T1000 (cell line): ENCODE data around the gene ADAM29.
"Not testable (repeated sequence)": the region's sequence is repeated elsewhere in the genome, so short reads cannot be mapped to it uniquely, and the experiment has no call there.

Experiments used
- DNase-seq: peaks from one replicate; lab custom pipeline; 2025; ENCODE audit warnings: mixed read lengths; lab: John Stamatoyannopoulos, UW

ADAM29 gene

DNA sequence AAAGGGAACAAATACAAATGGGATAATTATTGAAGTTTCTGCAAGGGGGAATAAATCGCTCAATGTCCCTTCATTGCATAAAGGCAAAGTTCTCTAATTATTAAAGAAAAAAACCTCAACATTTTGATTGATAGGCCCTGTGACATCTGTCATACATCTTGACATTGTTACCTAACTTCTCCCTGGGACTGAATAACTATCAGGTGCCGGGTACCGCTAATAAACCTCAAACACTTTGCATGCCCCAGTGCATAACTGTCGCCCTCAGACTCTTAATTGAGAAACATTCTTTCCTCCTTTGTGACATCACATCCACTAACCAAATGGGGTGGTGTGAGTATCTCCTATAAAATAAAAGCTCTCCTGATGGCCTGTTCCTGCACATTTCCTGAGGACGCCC, at the start of gene ADAM29:
Gene ADAM29, plus strand, starts transcription at position 301 of the 400 bp plus-strand sequence. CDS start 57,168 bp downstream, outside the sequence.
- DNase-seq, result no peak

DNA sequence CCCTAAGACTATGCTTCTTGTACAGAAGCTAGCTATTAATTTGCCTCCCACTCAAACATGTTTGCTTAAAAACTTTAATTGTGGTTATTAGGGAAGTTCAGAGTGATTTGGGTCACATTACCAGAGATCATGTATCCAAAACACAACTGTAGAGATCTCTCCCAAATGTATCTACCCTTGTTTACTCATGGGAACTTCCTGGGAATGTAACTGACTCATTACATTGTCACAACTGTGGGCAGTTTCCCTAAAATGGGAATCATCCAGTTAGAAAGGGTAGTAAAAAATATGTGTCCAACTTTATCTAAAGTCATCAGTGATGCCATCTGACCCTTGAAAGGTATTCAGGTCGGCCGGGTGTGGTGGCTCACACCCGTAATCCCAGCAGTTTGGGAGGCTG, 48.8 kb upstream of the ADAM29 start:
- DNase-seq, result no peak

DNA sequence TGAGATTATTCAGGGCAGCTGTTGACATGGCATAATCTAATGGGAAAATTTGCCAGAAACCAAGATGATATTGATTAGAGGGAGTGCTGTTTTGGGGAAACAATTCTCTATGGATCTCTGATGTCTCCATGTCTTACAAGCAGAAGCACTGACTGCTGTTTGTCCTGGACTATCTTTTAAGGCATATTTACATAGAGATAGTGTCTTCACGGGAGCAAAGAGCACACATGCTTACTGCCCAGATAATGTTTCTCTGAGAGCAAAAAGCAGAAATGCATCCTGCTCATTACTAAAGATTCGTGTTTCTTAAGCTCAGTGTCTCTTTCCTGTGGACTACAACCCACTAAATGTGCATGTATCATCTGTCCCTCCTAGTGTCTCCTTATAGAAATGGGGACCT, 47.8 kb upstream of the ADAM29 start:
- DNase-seq, result no peak

GRCh38 chr4:174871407-174871806, 46.8 kb upstream of the ADAM29 start:
- no peak for DNase-seq

GRCh38 chr4:174873146-174873545, 45.0 kb upstream of the ADAM29 start:
- not testable (repeated sequence) for DNase-seq

- no peak for DNase-seq
Observed at GRCh38 chr4:174873931-174874330, 44.2 kb upstream of the ADAM29 start.

GRCh38 chr4:174874898-174875297, 43.3 kb upstream of the ADAM29 start:
- DNase-seq, result no peak

- DNase-seq, result no peak
Observed at GRCh38 chr4:174880001-174880400, 38.2 kb upstream of the ADAM29 start.

GRCh38 chr4:174882317-174882992, 35.7 kb upstream of the ADAM29 start:
- no peak for DNase-seq

GRCh38 chr4:174907508-174907907, 10.7 kb upstream of the ADAM29 start:
- DNase-seq, result no peak

- no peak for DNase-seq
Observed at GRCh38 chr4:174910271-174910670, 7.9 kb upstream of the ADAM29 start.

GRCh38 chr4:174912919-174913543, 5.1 kb upstream of the ADAM29 start:
- no peak for DNase-seq

- no peak for DNase-seq
Observed at GRCh38 chr4:174919886-174920423, 1.8 kb downstream of the ADAM29 start.

- DNase-seq, result no peak
Observed at GRCh38 chr4:174926958-174927357, 8.8 kb downstream of the ADAM29 start.

- no peak for DNase-seq
Observed at GRCh38 chr4:174928174-174928573, 10.0 kb downstream of the ADAM29 start.

- DNase-seq, result no peak
Observed at GRCh38 chr4:174928575-174929253, 10.6 kb downstream of the ADAM29 start.

- DNase-seq, result no peak
Observed at GRCh38 chr4:174929346-174929745, 11.2 kb downstream of the ADAM29 start.

GRCh38 chr4:174930895-174931294, 12.7 kb downstream of the ADAM29 start:
- no peak for DNase-seq

DNA sequence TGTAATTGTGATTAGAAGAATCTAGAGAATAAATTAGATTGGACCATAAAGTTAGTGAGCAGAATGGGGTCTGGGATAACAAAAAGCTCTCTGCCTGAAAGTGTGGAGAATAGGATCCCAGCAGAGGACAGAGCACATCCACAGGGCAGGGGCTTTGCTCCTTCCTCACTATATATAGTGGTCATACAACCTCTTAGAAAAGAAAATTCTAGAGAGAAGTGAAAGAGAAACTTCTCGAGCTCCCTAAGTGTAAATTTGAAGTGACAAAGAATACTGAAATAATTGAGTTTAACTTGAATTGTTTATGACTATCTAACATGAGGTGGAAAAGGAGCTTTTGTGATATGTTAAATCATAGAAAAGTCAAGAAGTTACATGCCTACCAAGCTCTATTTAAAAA, 14.9 kb downstream of the ADAM29 start:
- no peak for DNase-seq

DNA sequence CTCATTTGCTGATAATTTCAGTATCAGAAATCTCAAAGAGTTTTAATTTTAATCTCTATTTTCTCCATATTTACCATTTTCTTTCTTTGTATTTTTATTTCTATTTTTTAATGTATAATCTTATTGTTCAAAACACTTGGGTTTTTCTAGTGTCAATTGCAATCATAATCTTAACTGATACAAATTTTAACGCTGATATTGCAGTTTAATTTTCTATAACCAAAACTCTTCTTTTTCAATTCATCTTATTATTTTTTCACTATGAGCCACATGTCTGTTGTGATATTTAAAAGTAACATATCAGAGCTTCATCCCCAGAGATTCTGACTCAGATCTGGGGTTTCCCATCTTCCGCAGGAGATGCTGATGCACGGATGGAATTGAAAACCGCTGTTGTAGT, 16.2 kb downstream of the ADAM29 start:
- no peak for DNase-seq

DNA sequence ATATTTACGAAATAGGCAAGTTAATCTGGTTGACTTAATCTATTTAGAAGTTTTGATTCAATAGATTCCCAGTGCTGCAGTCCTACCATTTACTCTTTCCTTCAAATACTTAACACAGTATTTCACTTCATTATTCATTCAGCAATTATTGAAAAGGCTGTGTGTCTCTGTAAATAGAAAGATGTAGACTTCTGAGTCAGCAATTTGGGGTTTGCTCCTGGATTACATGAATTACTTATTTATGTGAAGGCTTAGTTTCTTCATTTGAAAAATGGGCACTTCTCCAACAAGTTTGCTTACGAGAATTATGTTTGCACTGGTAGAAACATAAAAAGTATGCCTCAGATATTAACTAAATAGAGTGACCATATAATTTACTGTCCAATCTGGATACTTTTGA, 17.4 kb downstream of the ADAM29 start:
- no peak for DNase-seq

DNA sequence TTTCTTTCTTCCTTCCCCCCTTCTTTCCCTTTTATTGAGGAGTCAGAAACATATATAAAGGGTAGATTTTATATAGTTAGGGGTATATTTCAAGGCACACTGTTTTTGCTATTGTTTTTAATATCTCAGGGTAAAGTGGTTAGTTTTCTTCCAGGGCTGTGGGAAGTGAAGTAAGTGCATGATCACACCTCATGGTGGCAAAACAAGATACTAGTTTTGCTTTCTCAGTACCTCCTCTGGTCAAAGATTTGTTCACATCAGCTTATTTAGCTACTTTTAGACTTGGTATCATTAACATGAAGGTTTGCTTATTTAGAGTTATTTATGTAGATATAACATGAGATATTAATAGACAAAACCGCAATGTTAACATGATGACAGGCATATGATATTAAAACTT, 21.8 kb downstream of the ADAM29 start:
- no peak for DNase-seq

DNA sequence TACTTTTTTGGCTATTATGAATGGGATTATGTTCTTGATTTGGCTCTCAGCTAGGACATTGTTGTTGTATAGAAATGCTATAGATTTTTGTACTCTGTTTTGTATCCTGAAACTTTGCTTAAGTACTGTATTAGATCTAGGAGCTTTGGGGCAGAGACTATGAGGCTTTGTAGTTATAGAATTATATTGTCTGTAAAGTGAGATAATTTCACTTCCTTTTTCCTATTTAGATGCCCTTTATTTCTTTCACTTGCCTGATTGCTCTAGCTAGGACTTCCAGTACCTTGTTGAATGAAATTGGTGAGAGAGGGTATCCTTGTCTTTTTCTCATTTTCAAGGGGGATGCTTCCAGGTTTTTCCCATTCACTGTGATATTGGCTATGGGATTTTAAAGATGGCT, 28.1 kb downstream of the ADAM29 start:
- no peak for DNase-seq
